Spinal cord (tissue), 10 donors: Measurements from ENCODE around the gene EEF1AKMT2. TPM values are rescaled to one million over a fixed set of nuclear protein-coding genes. Genes with fewer than 3 reads are reported as not detected.
A peak's percentile ranks its signal among the peaks of the same experiment; 100 is the strongest.

ENCODE experiments used
- DNase-seq, 6 donors: peaks; one replicate each; pipeline versions ENCODE4 v3.0.0 to v3.0.0-alpha.2; 2013 to 2015; ENCODE audit warnings: low spot score in 6 of 6, low read depth in 4 of 6
- H3K27ac ChIP-seq: one replicate; pipeline ENCODE4 v1.5.1; 2013; ENCODE audit warnings: low read depth, low read length, control low read depth
- H3K27me3 ChIP-seq: one replicate; pipeline ENCODE4 v1.6.1; 2013; ENCODE audit warnings: low read length; ENCODE audit not compliant: control insufficient read depth, insufficient read depth
- H3K36me3 ChIP-seq: one replicate; pipeline ENCODE4 v1.6.1; 2013; ENCODE audit warnings: low read length; ENCODE audit not compliant: control insufficient read depth, insufficient read depth
- H3K4me1 ChIP-seq: one replicate; pipeline ENCODE4 v1.6.1; 2013; ENCODE audit warnings: low read length; ENCODE audit not compliant: control insufficient read depth, insufficient read depth
- H3K4me3 ChIP-seq: one replicate; pipeline ENCODE4 v1.5.1; 2013; ENCODE audit warnings: low read depth, low read length, control low read depth
- H3K9me3 ChIP-seq: one replicate; pipeline ENCODE4 v1.6.1; 2013; ENCODE audit warnings: low read length; ENCODE audit not compliant: control insufficient read depth, insufficient read depth
- WGBS: methylation state at CpG from one replicate; pipeline ENCODE4 v1.1.5; 2013; ENCODE audit warnings: missing lambda C conversion rate; ENCODE audit not compliant: insufficient coverage; 5-methylcytosine and 5-hydroxymethylcytosine counted together
- polyA plus RNA-seq, 2 donors: library from polyadenylated mRNA; unstranded; fragments of 120-200 nt; gene quantifications; one replicate each; pipeline ENCODE4 v1.2.1, GENCODE V29; 2013; ENCODE audit not compliant: insufficient read length in 2 of 2
- total RNA-seq, 2 donors: library from RNA; depleted of rRNA in 1 of 2; stranded (reverse); fragments of 120-200 nt in 1 of 2; fragments of >200 nt in 1 of 2; gene quantifications; one replicate each; pipeline versions ENCODE4 v1.2.3 to v1.2.4, GENCODE V29; 2013 to 2014
- donor health status: healthy.

Gene EEF1AKMT2
- total and polyA plus RNA-seq, 4 donors = 35.6 to 44.1 (median 41.3) TPM

DNA sequence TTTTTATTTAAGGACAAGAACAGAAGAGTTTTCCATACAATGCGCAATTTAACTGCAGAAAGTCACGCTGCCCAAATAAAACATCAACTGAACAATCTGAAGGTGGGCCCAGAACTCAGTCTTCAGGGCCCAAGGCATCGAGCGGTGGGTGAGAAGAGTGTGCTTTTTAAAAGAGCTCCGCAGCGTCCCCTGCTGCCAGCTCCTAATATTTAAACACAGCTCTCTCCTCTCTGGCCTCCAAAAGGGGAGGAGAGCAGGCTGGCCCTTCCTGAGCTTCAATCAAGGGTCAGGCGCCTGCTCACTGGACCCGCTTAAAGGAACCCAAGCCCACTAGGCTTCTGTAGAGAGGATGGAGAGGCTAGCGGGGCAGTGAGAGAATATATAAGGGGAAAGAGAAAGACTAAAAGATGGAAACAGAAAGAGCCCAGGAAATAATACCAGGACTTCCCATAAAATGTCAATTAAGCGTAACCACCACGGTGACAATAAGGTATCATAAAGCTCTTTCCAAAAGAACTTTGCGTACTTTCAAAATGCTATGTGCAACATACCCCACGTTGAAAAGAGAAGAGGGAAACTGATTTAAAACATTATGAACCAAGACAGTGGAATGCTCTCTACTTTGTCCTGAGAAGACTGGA is 50.3 kb downstream of the EEF1AKMT2 start:
- peak in 4 of 6 donors; percentile 71 to 95 (median 86) for DNase-seq
- peak overlapping the region; percentile 67 for H3K4me3 ChIP-seq
- H3K27ac ChIP-seq = peak overlapping the region; percentile 87
- H3K4me1 ChIP-seq = peaks cover 57% of the 10 kb centered on the region
- WGBS = 14% methylated on average over 4 of the region's 13 CpGs
- H3K27me3 ChIP-seq = no peaks in the 10 kb centered on the region
- peaks cover 4% of the 10 kb centered on the region for H3K36me3 ChIP-seq
- no peaks in the 10 kb centered on the region for H3K9me3 ChIP-seq

DNA sequence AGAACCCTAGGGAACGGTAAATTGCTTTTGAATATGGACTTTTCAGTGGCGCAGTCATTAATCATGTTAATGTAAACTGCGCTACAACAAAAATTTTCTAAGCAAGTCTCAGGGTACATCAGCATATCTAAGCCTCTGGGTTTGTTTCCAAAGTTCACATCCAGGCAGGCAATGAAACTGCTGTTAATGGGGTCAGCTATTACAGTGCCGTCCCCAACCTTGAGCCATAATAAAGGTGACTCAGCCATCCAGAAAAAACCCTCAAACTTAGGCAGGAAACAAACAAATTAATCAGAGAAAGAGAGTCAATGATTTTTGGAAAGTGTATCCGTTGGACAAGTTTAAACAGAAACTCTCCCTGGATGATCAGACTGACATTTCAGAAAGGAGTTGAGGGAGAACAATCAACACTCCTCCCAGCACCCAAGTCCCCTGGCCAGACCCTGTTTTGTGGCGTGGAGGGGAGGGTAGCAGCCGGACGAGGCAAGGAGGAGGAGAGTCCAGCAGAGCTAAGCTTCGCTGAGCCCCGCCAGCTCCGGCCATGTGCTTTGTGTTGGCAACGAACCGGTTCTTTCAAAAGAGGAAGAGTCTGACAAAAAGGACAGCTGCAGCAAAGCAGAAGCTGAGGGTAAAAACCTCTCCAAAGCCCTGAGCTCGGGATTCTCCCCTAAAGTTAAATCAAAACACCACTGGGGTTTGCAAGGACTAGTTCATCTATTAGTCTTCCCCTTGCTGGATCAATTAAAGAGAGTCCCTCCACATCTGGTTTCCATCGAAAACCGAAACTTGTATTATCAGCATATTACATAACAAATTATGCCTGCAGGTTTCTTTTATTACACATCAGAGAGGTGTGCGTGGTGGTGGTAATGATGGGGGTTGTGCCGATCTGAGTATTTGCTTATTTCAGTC is 51.1 kb downstream of the EEF1AKMT2 start:
- Histone ChIP-seq H3K27me3 (no peaks in the 10 kb centered on the region), H3K36me3 (peaks cover 7% of the 10 kb centered on the region), H3K9me3 (no peaks in the 10 kb centered on the region), H3K4me1 (peaks cover 65% of the 10 kb centered on the region), H3K27ac (peak overlapping the region; percentile 87), H3K4me3 (no peak overlapping the region)
- DNase-seq = peak in 2 of 6 donors; percentile 49 to 71
- WGBS = 3% methylated on average over 8 of the region's 18 CpGs

- DNase-seq = peak in 1 of 6 donors; percentile 63
- peak overlapping the region; percentile 87 for H3K27ac ChIP-seq
Measured at GRCh38 chr10:124739986-124740368, 51.7 kb downstream of the EEF1AKMT2 start.

GRCh38 chr10:124739119-124739921 is 52.4 kb downstream of the EEF1AKMT2 start:
- H3K36me3 ChIP-seq = peaks cover 13% of the 10 kb centered on the region
- H3K4me3 ChIP-seq = no peak overlapping the region
- no peaks in the 10 kb centered on the region for H3K9me3 ChIP-seq
- H3K4me1 ChIP-seq = peaks cover 76% of the 10 kb centered on the region
- DNase-seq = peak in 2 of 6 donors; percentile 53 to 72
- 38% methylated on average over 13 of the region's 13 CpGs for WGBS
- no peaks in the 10 kb centered on the region for H3K27me3 ChIP-seq
- H3K27ac ChIP-seq = peak overlapping the region; percentile 87

More at GRCh38 chr10:124739986-124740368, 51.7 kb downstream of the EEF1AKMT2 start:
- no peak overlapping the region for H3K4me3 ChIP-seq
- WGBS = 0% methylated on average over 1 of the region's 7 CpGs
- peaks cover 70% of the 10 kb centered on the region for H3K4me1 ChIP-seq
- H3K27me3 ChIP-seq = no peaks in the 10 kb centered on the region
- H3K9me3 ChIP-seq = no peaks in the 10 kb centered on the region
- H3K36me3 ChIP-seq = peaks cover 7% of the 10 kb centered on the region

- Histone ChIP-seq H3K9me3 (no peaks in the 10 kb centered on the region), H3K27ac (peak overlapping the region; percentile 87), H3K4me3 (no peak overlapping the region), H3K36me3 (peaks cover 13% of the 10 kb centered on the region), H3K27me3 (no peaks in the 10 kb centered on the region), H3K4me1 (peaks cover 81% of the 10 kb centered on the region)
- no peak for DNase-seq
- 38% methylated on average over 2 of the region's 6 CpGs for WGBS
Measured at GRCh38 chr10:124738441-124738840, 53.2 kb downstream of the EEF1AKMT2 start.

GRCh38 chr10:124737708-124738107 is 54.0 kb downstream of the EEF1AKMT2 start:
- no peaks in the 10 kb centered on the region for H3K27me3 ChIP-seq
- peaks cover 87% of the 10 kb centered on the region for H3K4me1 ChIP-seq
- no peak for DNase-seq
- no peak overlapping the region for H3K4me3 ChIP-seq
- H3K27ac ChIP-seq = no peak overlapping the region
- peaks cover 16% of the 10 kb centered on the region for H3K36me3 ChIP-seq
- WGBS = 83% methylated on average over 1 of the region's 2 CpGs
- no peaks in the 10 kb centered on the region for H3K9me3 ChIP-seq

DNA sequence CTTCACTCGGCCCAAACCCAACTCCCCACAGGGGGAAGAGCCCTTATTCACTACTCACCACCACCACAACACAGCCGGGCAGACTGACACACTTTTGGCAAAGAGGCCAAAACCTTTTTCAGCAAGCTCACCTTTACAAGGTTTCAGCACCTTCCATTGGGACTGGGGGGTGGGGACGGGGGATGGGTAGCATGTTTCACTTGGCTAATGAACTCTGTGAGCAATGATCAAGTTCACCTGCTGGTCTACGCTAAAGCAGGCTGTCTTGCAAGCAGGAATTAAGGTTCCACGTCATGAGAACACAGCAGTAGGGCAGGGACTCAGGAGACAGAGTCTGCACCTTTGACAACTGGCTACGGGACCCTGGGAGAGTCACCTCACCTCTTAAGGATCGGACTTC is 54.5 kb downstream of the EEF1AKMT2 start:
- no peaks in the 10 kb centered on the region for H3K9me3 ChIP-seq
- H3K4me1 ChIP-seq = peaks cover 87% of the 10 kb centered on the region
- H3K27me3 ChIP-seq = no peaks in the 10 kb centered on the region
- H3K27ac ChIP-seq = peak overlapping the region; percentile 69
- DNase-seq = no peak
- no peak overlapping the region for H3K4me3 ChIP-seq
- peaks cover 19% of the 10 kb centered on the region for H3K36me3 ChIP-seq
- 68% methylated on average over 5 of the region's 7 CpGs for WGBS

DNA sequence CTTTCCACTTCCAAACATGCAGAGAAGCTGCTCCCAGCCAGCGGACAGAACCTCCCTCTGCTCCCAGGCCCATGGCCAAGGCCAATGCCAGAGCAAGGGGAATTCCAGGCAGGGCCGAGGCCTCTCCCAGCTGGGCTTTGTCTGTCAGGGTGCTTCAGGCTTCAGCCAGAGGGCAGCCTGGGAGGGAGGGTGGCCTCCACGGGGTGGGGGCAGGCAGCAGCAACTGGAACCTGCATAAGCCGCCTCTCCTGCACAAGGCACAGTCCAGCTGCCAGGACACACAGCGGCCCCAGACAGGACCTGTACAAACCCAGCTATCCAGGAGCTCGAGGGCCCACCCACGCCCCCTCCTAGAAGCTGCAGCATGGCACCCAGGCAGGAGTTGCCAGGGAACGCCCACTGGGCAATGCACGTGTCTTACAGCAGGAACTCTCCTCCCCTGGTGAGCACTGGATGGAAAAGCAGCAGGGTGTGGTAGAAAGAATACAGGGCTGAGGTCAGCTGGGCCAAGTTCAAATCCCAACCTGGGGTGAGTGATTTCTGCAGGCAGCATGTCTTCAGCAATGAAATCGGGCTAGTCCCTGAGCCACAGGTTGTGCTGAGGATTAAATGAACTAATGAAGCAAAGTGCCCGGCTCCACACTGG is 55.1 kb downstream of the EEF1AKMT2 start:
- no peaks in the 10 kb centered on the region for H3K9me3 ChIP-seq
- WGBS = 39% methylated on average over 10 of the region's 11 CpGs
- H3K36me3 ChIP-seq = peaks cover 23% of the 10 kb centered on the region
- no peaks in the 10 kb centered on the region for H3K27me3 ChIP-seq
- H3K4me3 ChIP-seq = no peak overlapping the region
- H3K27ac ChIP-seq = peak overlapping the region; percentile 69
- peak in 1 of 6 donors; percentile 70 for DNase-seq
- H3K4me1 ChIP-seq = peaks cover 87% of the 10 kb centered on the region
